GM21717 (cell line): ENCODE data around the gene UGT1A8.
"Not testable (repeated sequence)": the region's sequence is repeated elsewhere in the genome, so short reads cannot be mapped to it uniquely, and the experiment has no call there.

ENCODE experiments used
- ATAC-seq: cut with Tn5 transposase; IDR thresholded peaks from one replicate; pipeline ENCODE4 v1.9.1; 2021; ENCODE audit warnings: mild to moderate bottlenecking, moderate library complexity; ENCODE audit not compliant: unreplicated experiment

The UGT1A8 gene

DNA sequence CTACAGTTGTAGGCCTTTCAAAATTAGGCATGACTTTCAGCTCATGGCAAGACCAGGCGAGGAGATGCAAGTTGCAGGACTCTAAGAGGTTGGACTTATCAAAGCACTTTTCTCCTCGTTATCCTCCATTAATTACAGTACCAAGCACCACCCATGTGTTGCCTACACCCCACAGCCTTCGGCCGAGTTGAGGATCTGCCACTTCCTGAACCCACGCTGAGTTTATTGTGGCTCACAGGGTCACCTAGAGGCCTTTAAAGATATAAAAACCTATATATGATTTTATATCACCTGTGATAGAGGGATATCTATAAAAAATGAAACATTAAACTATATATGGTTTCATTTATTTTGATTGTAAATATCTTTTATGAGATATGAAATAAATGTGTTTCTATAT is 21.4 kb downstream of the UGT1A8 start:
- ATAC-seq: no peak

DNA sequence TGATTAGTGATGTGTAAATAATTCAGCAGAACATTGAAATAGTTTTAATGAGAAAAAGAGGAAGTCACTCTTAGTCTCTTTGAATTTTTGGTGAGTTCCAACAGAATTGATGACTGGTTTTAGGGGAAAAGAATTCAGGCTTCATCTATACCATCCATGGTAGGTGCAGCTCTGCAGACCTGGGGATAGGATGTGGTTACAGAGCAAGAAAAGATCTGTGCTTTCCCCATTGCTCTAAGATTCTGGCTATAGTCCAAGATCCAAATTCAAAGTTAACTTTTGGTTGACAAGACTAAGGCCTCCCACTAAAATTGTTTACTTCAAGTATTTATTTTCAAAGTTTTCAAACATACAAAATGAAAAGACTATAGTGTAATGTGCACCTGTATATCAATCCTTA is 22.4 kb downstream of the UGT1A8 start:
- ATAC-seq: no peak

DNA sequence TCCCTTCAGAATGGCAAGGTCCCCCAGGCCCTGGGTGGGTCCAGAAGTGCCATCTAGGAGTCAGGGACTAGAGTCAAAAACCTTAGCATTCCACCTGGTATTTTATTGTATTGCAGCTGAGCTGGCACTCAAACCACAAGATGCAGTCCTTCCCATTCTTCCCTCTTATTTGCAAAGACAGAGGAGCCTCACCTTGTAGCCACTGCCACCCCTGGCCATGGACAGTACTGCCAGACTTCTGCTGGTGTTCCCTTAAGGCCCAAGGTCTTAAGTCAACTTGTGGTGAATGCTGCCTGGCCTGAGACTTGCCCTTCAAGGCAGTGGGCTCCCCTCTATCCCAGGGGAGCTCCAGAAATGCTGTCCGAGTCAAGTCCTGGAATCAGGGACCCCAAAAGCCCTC is 25.7 kb downstream of the UGT1A8 start:
- ATAC-seq: no peak

DNA sequence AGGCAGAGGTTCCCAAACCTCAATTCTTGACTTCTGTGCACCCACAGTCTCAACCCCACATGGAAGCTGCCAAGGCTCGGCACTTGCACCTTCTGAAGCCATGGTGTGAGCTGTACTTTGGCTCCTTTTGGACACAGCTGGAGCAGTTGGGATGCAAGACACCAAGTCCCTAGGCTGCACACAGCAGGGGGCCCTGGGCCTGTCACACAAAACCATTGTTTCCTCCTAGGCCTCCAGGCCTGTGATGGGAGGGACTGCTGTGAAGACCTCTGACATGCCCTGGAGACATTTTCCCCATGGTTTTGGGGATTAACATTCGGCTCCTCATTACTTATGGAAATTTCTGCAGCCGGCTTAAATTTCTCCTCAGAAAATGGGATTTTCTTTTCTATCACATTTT is 28.6 kb downstream of the UGT1A8 start:
- ATAC-seq: not testable (repeated sequence)

DNA sequence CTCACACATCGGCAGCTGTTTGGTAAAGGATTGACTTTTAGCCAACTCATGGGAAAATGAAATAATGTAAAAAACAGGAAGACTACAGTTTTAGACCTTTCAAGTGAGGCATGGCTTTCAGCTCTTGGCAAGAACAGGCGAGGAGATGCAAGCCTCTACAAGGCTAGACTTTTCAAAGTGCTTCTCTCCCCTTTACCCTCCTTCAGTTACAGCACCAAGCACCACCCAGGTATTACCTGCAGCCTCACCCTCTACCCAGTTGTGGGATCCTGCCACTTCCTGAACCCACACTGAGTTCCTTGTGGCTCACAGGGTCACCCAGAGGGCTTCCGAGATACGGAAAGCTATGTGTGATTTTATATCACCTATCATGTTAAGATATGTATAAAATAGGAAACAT is 33.5 kb downstream of the UGT1A8 start:
- ATAC-seq: no peak

DNA sequence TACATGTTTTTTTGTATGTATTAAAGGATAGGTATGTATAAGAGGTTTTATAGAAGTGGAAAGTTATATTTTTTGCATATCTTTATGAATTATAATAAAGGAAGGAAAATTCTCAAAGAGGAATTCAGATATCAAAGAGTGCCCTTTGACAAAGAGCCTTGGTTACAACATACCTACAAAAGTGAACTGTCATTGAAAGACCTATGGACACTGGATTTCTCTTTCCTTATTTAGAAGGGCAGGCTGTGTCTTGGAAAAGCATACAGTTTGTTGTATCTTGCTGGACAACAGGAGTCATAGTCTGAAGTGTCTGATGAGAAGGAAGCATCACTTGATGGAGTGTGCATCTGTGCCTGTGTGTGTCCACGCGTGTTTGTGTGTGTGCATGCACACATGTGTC is 34.0 kb downstream of the UGT1A8 start:
- ATAC-seq: no peak

DNA sequence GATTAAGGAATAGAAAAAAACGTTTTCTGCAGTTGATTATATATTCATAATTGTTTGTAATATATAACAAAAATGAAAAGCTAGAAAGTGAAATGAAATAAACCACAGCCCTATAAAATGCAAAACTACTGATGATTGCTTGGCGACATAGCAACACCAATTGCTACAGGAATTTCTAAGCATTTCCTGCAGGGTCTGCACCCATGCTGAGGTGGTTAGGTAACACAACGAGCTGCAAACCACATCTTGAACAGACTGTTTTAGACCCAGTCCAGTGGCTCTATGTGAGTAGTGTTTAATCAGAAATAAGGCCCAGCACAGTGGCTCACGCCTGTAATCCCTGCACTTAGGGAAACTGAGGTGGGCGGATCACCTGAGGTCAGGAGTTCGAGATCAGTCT is 37.1 kb downstream of the UGT1A8 start:
- no peak for ATAC-seq

DNA sequence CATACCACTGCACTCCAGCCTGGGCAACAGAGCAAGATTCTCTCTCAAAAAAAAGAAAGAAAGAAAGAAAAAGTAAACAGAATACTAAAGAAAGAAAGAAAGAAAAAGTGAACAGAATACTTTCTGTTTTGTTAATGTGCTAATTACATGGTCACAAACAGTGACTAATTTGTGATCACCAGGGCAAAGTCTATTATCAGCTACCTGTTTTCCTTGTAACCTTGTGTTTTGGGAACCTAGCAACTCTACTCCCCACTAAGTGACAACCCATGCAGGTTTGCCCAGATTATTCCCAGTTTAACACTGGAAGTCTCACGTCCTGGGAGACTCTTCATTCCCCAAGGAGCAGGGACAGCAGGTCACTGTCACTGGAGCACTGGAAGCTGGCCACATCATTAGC is 37.6 kb downstream of the UGT1A8 start:
- ATAC-seq: no peak

DNA sequence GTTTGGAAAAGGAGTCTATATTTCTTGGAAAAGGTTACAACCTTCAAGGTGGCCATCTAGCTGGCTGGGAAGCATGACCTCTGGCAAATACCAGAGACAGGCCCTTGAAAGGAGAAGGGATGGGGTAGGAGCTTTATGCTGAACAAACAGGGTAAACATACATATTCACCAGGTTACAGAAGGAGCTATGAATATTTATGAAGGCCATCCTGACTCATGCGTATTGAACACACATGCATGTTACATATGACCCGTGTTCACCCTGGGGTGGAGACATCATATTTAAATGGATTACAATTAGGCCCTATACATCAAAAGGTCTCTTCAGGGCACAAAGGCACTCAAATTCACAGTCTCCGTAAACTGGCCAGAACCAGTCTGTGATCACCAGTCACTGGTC is 38.5 kb downstream of the UGT1A8 start:
- not testable (repeated sequence) for ATAC-seq

DNA sequence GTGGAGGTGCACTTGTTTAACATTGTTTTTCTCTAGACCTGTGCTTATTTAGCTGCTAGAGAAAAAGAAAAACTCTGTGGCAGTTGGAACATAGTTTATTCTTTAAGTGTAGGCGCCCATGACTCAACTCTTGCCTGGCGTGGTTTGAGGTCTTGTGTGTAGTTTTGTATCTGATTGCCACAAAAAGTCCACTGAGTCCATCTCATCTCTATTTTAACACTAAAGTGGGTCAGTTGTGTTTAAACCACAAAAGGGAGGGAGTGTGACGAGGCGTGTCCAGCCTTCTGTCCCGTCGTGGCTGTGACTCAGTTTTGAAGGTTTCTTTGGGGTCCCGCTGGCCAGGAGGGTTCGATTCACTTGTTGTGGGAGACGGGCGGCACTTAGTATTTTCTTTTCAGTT is 39.0 kb downstream of the UGT1A8 start:
- ATAC-seq: no peak

DNA sequence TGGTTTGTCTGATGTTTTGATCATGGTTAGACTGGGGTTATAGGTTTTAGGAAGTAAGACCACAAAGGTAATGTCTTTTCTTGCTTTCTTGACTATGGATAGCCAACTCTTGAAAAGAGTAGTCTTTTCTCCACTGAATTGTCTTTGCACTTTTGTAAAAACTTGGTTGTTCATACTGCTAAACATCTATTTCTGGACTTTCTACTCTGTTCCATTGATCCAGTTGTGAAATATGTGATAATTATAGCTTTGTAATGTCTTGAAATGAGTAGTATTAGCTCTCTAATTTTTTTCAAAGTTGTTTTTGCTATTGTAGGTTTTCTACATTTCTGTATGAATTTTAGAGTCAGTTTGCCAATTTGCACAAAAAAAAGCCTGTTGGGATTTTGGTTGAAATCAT is 41.2 kb downstream of the UGT1A8 start:
- ATAC-seq: no peak

DNA sequence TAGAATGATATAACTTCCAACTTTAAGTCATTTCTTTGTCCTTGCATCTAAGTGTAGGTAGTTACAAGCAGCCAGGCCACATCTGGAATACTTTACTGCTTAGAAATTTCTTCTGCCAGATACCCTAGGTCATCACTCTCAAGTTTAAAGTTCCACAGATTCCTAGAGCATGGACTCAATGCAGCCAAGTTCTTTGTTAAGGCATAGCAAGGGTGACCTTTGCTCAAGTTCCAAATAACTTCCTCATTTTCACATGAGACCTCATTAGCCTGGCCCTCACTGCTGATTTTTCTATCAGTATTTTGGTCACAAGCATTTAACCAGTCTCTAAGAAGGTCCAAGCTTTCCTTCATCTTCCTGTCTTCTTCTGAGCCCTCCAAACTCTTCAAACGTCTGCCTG is 46.5 kb downstream of the UGT1A8 start:
- no peak for ATAC-seq

DNA sequence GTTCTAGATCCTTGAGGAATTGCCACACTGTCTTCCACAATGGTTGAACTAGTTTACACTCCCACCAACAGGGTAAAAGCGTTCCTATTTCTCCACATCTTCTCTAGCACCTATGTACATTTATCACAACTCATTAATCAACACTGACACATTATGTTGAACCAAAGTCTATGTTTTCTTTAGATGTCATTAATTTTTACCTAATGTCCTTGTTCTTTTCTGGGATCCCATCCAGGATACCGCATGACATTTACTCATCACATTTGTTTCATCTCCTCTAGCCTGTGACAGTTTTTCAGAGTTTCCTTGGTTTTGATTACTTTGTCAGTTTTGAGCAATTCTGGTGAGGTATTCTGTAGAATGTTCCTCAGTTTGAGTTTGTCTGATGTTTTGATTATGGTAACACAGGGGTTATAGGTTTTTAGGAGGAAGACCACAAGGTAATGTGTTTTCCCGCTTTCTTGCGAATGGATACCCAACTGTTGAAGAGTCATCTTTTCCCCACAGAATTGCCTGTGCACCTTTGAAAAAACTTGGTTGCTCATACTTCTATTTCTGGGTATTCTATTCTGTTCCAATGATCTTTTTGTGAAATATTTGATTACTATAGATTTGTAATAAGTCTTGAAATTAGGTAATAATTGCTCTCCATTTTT is 51.3 kb downstream of the UGT1A8 start:
- ATAC-seq: no peak

DNA sequence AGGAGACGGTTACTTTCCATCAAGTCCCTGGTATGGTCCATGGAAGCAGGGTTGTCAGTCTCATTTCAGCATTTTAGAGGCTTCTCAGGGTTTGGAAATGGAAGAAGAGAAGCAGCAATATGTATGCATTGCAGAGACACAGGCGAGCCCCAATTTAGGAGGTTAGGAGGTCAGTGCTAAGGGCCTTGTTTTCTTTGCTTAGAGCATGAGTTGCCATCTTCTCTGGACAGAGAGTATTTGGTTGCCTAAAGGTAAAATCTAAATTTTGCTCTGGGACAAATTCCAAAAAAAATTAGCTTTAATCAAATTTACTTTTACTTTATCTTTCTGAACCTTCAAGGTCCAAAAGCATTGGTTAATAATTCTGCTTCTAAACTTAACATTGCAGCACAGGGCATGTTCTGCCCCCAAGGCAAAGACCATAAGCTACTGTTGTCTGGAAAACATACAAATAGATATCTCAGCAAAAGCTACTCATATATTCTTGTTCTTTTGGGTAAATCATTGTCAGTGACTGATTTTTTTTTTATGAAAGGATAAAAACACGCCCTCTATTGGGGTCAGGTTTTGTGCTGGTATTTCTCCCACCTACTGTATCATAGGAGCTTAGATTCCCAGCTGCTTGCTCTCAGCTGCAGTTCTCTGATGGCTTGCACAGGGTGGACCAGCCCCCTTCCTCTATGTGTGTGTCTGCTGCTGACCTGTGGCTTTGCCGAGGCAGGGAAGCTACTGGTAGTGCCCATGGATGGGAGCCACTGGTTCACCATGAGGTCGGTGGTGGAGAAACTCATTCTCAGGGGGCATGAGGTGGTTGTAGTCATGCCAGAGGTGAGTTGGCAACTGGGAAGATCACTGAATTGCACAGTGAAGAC is 54.1 kb downstream of the UGT1A8 start, which contains the start of gene UGT1A9:
UGT1A9 (plus strand) TSS at position 609 of the 872 bp plus-strand sequence; CDS start at position 646, 37 bp downstream.
- no peak for ATAC-seq

DNA sequence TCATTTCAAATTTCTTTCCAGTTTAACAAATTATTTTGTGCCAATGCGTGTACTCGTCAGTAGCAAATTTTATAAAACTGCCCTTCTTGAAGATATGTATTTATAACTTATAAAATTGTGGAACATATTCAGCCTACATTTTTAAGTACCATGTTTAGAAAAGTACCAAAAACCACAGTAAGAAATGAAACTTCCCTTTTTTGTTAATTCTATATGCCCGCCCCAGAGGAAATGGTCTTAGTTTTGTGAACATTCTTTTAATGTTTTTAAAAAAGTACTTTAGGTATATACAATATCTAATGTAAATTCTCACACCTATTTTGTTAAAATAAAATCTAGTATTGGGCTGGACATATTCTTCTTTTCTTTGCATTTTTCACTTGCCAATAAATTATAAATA is 55.5 kb downstream of the UGT1A8 start:
- ATAC-seq: no peak

DNA sequence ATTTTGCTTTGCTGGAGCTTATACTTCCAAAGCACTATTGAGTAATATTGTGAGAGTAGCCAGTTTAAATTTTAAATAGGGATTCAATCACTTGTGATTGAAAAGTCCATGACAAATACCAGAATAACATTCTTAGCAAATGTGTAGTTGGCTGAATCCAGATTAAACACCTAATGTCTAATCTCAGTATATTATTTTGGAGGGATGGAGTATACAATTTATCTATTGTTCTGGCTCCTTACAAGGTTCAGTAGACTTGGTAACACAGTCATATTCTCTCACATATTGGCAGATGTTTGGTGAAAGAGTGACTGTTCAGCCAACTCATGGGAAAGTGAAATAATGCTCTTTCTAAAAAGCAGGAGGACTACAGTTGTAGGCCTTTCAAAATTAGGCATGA is 56.5 kb downstream of the UGT1A8 start:
- ATAC-seq: no peak

DNA sequence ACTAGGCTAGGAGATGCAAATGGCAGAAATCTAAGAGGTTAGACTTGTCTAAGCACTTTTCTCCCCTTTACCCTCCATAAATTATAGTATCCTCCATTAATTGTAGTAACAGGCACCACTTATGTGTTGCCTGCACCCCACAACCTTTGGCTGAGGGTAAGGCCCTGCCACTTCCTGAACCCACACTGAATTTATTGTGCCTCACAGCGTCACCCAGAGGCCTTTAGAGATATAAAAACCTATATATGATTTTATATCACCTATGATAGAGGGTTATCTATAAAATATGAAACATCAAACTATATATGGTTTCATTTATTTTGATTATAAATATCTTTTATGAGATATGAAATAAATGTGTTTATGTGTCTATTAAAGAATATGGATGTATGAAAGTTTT is 56.9 kb downstream of the UGT1A8 start:
- no peak for ATAC-seq

DNA sequence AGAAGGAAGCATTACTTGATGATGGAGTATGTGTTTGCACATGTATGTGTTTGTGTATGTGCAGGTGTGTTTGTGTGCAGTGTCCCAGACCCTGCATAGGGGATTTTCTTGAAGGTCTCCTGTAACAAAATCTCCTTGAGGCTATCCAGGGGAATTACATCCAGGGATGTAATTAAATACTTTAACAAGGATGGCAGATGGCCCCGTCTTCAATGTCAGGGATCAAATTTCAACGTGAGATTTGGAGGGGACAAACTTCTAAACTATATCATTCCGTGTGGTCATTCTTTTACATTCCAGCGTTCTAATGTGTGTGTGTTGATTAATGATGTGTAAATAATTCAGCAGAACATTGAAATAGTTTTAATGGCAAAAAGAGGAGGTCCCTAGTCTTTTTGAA is 57.6 kb downstream of the UGT1A8 start:
- no peak for ATAC-seq

DNA sequence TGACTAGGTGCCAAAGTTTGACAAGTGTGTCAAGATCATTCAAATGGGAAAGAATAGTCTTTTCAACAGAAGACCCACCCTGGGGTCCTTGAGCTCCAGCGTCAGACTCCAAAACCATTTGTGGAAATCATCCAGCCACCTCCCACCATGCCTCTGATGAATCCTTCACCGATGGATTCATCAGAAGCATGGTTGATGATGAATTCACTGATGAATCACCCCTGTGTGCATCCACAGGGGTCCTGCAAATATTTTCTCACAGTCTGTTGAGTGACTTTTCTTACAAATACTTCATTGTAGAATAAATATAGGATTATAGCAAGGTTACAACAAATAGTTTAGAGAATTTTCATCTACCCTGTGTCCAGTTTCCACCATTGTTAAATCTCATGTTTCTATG is 58.6 kb downstream of the UGT1A8 start:
- ATAC-seq: no peak

DNA sequence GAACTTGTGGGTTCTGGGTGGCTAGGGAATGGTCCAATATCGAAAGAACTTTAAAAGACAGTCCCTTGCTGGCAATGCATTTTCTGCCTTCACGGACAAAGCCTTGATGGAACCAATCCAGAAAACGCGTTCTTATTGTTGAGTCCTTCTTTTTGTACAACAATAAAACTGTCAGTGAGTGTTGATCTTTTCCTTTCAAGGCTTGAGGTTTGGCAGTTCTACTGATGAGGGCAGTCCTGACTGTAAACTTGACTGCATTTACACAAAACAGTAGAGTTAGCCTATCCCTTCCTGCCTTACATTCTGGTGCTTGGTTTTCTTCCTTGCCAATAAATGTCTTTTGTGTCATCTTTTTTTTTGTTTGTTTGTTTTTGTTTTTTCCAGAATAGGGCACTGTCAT is 61.8 kb downstream of the UGT1A8 start:
- no peak for ATAC-seq

DNA sequence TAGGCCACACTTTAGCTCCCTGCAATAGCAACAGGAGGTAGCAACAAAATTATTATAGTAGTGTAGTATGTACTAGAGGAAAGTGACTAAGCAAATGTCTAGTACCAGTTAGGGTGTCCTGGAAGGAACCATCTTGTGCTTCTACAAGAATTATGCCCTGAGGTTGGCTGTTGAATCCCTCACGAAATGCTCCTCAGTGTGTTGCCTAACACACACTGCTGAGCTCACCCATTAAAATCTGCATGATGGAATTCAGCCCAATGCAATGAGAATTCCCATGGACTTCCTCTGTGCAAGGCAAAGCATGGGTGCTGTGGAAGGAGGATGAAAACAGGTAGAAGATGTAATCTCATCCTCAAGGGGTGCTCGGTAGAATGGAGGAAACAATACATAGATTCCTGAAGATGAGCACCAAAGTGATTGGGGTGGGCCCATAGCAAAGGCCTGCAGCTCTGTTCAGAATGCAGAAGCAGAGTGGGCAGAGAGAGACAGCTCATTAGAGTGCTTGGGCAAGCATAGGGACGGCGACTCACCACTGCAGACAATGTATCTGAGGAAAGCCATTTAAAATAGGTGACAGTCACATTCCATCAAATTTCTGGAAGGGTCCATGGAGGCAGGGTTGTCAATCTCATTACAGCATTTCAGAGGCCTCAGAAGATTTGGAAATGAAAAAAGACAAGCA is 63.1 kb downstream of the UGT1A8 start:
- ATAC-seq: no peak
